ENCODE data around the gene CCR2.
"Not testable (repeated sequence)": the region's sequence is repeated elsewhere in the genome, so short reads cannot be mapped to it uniquely, and the experiment has no call there.

DNA sequence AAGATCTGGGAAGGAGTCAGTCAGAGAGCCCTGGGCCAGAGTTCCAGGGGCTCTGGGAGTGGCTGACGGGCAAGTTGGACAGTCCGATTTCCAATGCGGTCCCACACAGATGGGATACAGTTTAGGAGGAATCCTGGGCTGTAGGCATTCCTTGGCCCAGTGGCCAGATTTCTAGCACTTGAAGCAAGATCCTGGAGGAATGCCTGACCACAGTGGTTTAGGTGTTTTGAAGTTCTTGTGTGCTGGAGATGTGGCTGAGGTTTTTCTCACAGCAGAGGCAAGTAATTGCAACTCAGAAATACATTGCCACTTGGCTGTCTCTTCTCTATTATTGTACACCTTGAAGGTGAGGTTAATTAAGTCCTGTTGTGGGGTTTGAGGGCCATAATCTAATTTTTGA, 23.2 kb upstream of the CCR2 start:
- not testable (repeated sequence) for TF ChIP-seq EZH2 (IDR thresholded peaks at IDR 0.05; ENCODE audit: insufficient read depth, poor library complexity, severe bottlenecking); EZH2phosphoT487 (IDR thresholded peaks at IDR 0.05; ENCODE audit: insufficient read depth, low read depth)
